Liver (tissue), 9 donors: Measurements from ENCODE around the gene PTPRN2. TPM values are rescaled to one million over a fixed set of nuclear protein-coding genes. Genes with fewer than 3 reads are reported as not detected.

Experiments used
- DNase-seq: peaks from one replicate; pipeline ENCODE4 v3.0.0-alpha.2; 2017; ENCODE audit warnings: low spot score
- H3K27ac ChIP-seq, 2 donors: one replicate each; pipeline ENCODE4 v1.7.0; 2013; ENCODE audit warnings: inconsistent platforms in 2 of 2, low read length in 2 of 2, control low read depth in 1 of 2, low read depth in 1 of 2, mild to moderate bottlenecking in 1 of 2
- H3K27me3 ChIP-seq, 4 donors: one replicate each; pipeline versions ENCODE4 v1.6.1 to v1.7.0; 2013; ENCODE audit warnings: low read length in 3 of 4, inconsistent platforms in 1 of 4, mild to moderate bottlenecking in 1 of 4, moderate library complexity in 1 of 4; ENCODE audit not compliant: control insufficient read depth in 4 of 4, insufficient read depth in 4 of 4
- H3K36me3 ChIP-seq, 4 donors: one replicate each; pipeline versions ENCODE4 v1.6.1 to v1.7.0; 2013; ENCODE audit warnings: low read length in 3 of 4, mild to moderate bottlenecking in 3 of 4, low read depth in 1 of 4, moderate library complexity in 1 of 4; ENCODE audit not compliant: control insufficient read depth in 4 of 4, insufficient read depth in 3 of 4
- H3K4me1 ChIP-seq, 4 donors: one replicate each; pipeline versions ENCODE4 v1.6.1 to v1.7.0; 2013; ENCODE audit warnings: low read length in 3 of 4, mild to moderate bottlenecking in 3 of 4, moderate library complexity in 1 of 4; ENCODE audit not compliant: control insufficient read depth in 4 of 4, insufficient read depth in 4 of 4
- H3K4me3 ChIP-seq, 3 donors: one replicate each; pipeline versions ENCODE4 v1.6.1 to v1.7.0; 2013; ENCODE audit warnings: low read length in 3 of 3, control low read depth in 1 of 3, low read depth in 1 of 3, mild to moderate bottlenecking in 1 of 3
- H3K9ac ChIP-seq, 2 donors: one replicate each; pipeline ENCODE4 v1.7.0; 2013; ENCODE audit warnings: low read length in 2 of 2, mild to moderate bottlenecking in 2 of 2, moderate library complexity in 2 of 2, control low read depth in 1 of 2, low read depth in 1 of 2
- H3K9me3 ChIP-seq, 4 donors: one replicate each; pipeline versions ENCODE4 v1.6.1 to v1.7.0; 2013; ENCODE audit warnings: low read length in 3 of 4; ENCODE audit not compliant: control insufficient read depth in 4 of 4
- FOXA1 ChIP-seq: IDR thresholded peaks from 2 replicates; pipeline ENCODE4 v1.6.1; 2016; ENCODE audit warnings: antibody characterized with exemption
- FOXA2 ChIP-seq: IDR thresholded peaks from 2 replicates; pipeline ENCODE4 v1.6.1; 2016; ENCODE audit warnings: antibody characterized with exemption
- GABPA ChIP-seq, 2 donors: IDR thresholded peaks in 1 of 2; conservative IDR thresholded peaks in 1 of 2; 2 replicates each; pipeline ENCODE4 v1.6.1; 2016; ENCODE audit warnings: antibody characterized with exemption in 2 of 2, mild to moderate bottlenecking in 1 of 2, moderate library complexity in 1 of 2
- HNF4A ChIP-seq, 2 donors: conservative IDR thresholded peaks; 2 replicates each; pipeline ENCODE4 v1.6.1; 2016; ENCODE audit warnings: antibody characterized with exemption in 2 of 2, mild to moderate bottlenecking in 2 of 2
- HNF4G ChIP-seq: IDR thresholded peaks from 2 replicates; pipeline ENCODE4 v1.6.1; 2016; ENCODE audit warnings: antibody characterized with exemption
- NR2F2 ChIP-seq: IDR thresholded peaks from 2 replicates; pipeline ENCODE4 v1.6.1; 2016; ENCODE audit warnings: antibody characterized with exemption
- REST ChIP-seq: IDR thresholded peaks from 2 replicates; pipeline ENCODE4 v1.6.1; 2016; ENCODE audit warnings: antibody characterized with exemption, mild to moderate bottlenecking
- RXRA ChIP-seq, 2 donors: IDR thresholded peaks; 2 replicates each; pipeline ENCODE4 v1.6.1; 2017 to 2018; ENCODE audit warnings: antibody characterized with exemption in 2 of 2, mild to moderate bottlenecking in 1 of 2
- TAF1 ChIP-seq: conservative IDR thresholded peaks from 2 replicates; pipeline ENCODE4 v1.6.1; 2016; ENCODE audit warnings: antibody characterized with exemption, mild to moderate bottlenecking
- YY1 ChIP-seq: IDR thresholded peaks from 2 replicates; pipeline ENCODE4 v1.6.1; 2016; ENCODE audit warnings: antibody characterized with exemption, mild to moderate bottlenecking
- ZBTB33 ChIP-seq: IDR thresholded peaks from 2 replicates; pipeline ENCODE4 v1.6.1; 2016; ENCODE audit warnings: antibody characterized with exemption
- WGBS: extraction: QIAGEN DNeasy Blood & Tissue Kit; methylation state at CpG from one replicate; pipeline ENCODE4 v1.1.7; 2013; 5-methylcytosine and 5-hydroxymethylcytosine counted together
- polyA plus RNA-seq, 2 donors: library from polyadenylated mRNA; stranded (reverse) in 1 of 2; unstranded in 1 of 2; fragments of 200-250 nt in 1 of 2; fragments of >200 nt in 1 of 2; fragmentation: Nextera tagmentation in 1 of 2; extraction: Ambion mirVana in 1 of 2; gene quantifications; one replicate each; pipeline versions ENCODE4 v1.2.1 to v1.2.3, GENCODE V29; 2013 to 2015
- total RNA-seq, 2 donors: library from RNA; depleted of rRNA; stranded (reverse); fragments of >200 nt; gene quantifications; one replicate each; pipeline ENCODE4 v1.2.3, GENCODE V29; 2014
- donor health status: healthy.
- donor health status: healthy.
- donor health status: healthy.
- donor health status: healthy.
- donor health status: healthy.

PTPRN2 gene
- total and polyA plus RNA-seq, 4 donors: 0.75 to 1.9 (median 1.1) TPM

- WGBS: 97% methylated on average over 13 of the region's 13 CpGs
- Histone ChIP-seq H3K4me3 (no peak overlapping the region), H3K9ac (no peak overlapping the region), H3K4me1 (peaks cover 0 to 19% (median 10%) of the 10 kb centered on the region in 4 donors), H3K36me3 (no peaks in the 10 kb centered on the region), H3K9me3 (no peaks in the 10 kb centered on the region), H3K27me3 (no peaks in the 10 kb centered on the region), H3K27ac (peak overlapping the region in 1 of 2 donors; percentile 35)
- DNase-seq: no peak
- no peak for TF ChIP-seq YY1
These were observed 733.9 kb downstream of the PTPRN2 start for GRCh38 chr7:157853789-157854065.

GRCh38 chr7:157853076-157853788, 734.4 kb downstream of the PTPRN2 start:
- no peaks in the 10 kb centered on the region for H3K27me3 ChIP-seq
- WGBS: 95% methylated on average over 26 of the region's 26 CpGs

More at GRCh38 chr7:157853076-157853788, 734.4 kb downstream of the PTPRN2 start:
- Histone ChIP-seq H3K4me1 (peaks cover 0 to 19% (median 10%) of the 10 kb centered on the region in 4 donors), H3K9ac (no peak overlapping the region), H3K27ac (peak overlapping the region in 1 of 2 donors; percentile 35), H3K9me3 (no peaks in the 10 kb centered on the region), H3K4me3 (no peak overlapping the region), H3K36me3 (no peaks in the 10 kb centered on the region)
- no peak for DNase-seq
- no peak for TF ChIP-seq REST
- TF ChIP-seq RXRA (IDR thresholded peaks at IDR 0.05): no peak
- TF ChIP-seq HNF4G: no peak
- TF ChIP-seq FOXA2: no peak
- no peak for TF ChIP-seq TAF1
- no peak for TF ChIP-seq FOXA1
- no peak for TF ChIP-seq YY1
- no peak for TF ChIP-seq GABPA (IDR thresholded peaks at IDR 0.05 in 1 of 2, conservative IDR thresholded peaks at IDR 0.05 in 1 of 2)
- TF ChIP-seq HNF4A (conservative IDR thresholded peaks at IDR 0.05): no peak
- TF ChIP-seq NR2F2: no peak
- no peak for TF ChIP-seq ZBTB33
